Smooth muscle cell (in vitro differentiated cells): ENCODE measurements around the gene ATXN7L1. TPM values are rescaled to one million over a fixed set of nuclear protein-coding genes. Genes with fewer than 3 reads are reported as not detected.

ENCODE experiments used
- DNase-seq: peaks from one replicate; lab custom pipeline; 2025; ENCODE audit not compliant: unreplicated experiment; lab: John Stamatoyannopoulos, UW
- H2AFZ ChIP-seq: fragments of 200-600 bp; sonication (generic); 2 replicates; pipeline ENCODE4 v1.6.0; 2016; ENCODE audit warnings: antibody characterized with exemption, low read depth, mild to moderate bottlenecking
- H3F3A ChIP-seq: fragments of 200-600 bp; sonication (generic); 2 replicates; pipeline ENCODE4 v1.6.0; 2017; ENCODE audit warnings: antibody characterized with exemption, low read depth
- H3K27ac ChIP-seq: fragments of 200-600 bp; sonication (generic); 2 replicates; pipeline ENCODE4 v1.5.1; 2016; ENCODE audit warnings: low read depth, mild to moderate bottlenecking
- H3K27me3 ChIP-seq: fragments of 200-600 bp; sonication (generic); 2 replicates; pipeline ENCODE4 v1.6.1; 2016; ENCODE audit warnings: low read depth, mild to moderate bottlenecking
- H3K36me3 ChIP-seq: fragments of 200-600 bp; sonication (generic); 2 replicates; pipeline ENCODE4 v1.5.1; 2016; ENCODE audit warnings: low read depth
- H3K4me1 ChIP-seq: fragments of 200-600 bp; sonication (generic); 2 replicates; pipeline ENCODE4 v1.5.1; 2016; ENCODE audit warnings: low read depth
- H3K4me2 ChIP-seq: fragments of 200-600 bp; sonication (generic); 2 replicates; pipeline ENCODE4 v1.6.0; 2016; ENCODE audit warnings: mild to moderate bottlenecking
- H3K4me3 ChIP-seq: fragments of 200-600 bp; sonication (generic); 2 replicates; pipeline ENCODE4 v1.5.1; 2016; ENCODE audit warnings: mild to moderate bottlenecking
- H3K79me2 ChIP-seq: fragments of 200-600 bp; sonication (generic); 2 replicates; pipeline ENCODE4 v1.6.0; 2016; ENCODE audit warnings: low read depth, mild to moderate bottlenecking
- H3K9ac ChIP-seq: fragments of 200-600 bp; sonication (generic); 2 replicates; pipeline ENCODE4 v1.6.0; 2016; ENCODE audit warnings: low read depth
- H3K9me3 ChIP-seq: fragments of 200-600 bp; sonication (generic); replicated peaks from 2 replicates; pipeline ENCODE4 v1.5.1; 2016; ENCODE audit warnings: low read depth
- H4K20me1 ChIP-seq: fragments of 200-600 bp; sonication (generic); 2 replicates; pipeline ENCODE4 v1.6.0; 2016; ENCODE audit warnings: low read depth
- CTCF ChIP-seq: fragments of 200-600 bp; sonication (generic); IDR thresholded peaks from 2 replicates; pipeline ENCODE4 v1.5.1; 2017; ENCODE audit warnings: borderline replicate concordance, mild to moderate bottlenecking, antibody characterized with exemption; ENCODE audit not compliant: insufficient read depth, poor library complexity, severe bottlenecking
- WGBS: methylation state at CpG from one replicate; pipeline ENCODE4 v1.1.7; 2016; ENCODE audit warnings: low lambda C conversion rate; 5-methylcytosine and 5-hydroxymethylcytosine counted together
- polyA plus RNA-seq: library from polyadenylated mRNA; unstranded; fragments of >200 nt; fragmentation: Nextera tagmentation; extraction: Ambion mirVana; gene quantifications from 2 replicates; pipeline ENCODE4 v1.2.1, GENCODE V29; 2016
- total RNA-seq: library from RNA; depleted of rRNA; stranded (reverse); fragments of >200 nt; gene quantifications from 2 replicates; pipeline ENCODE4 v1.2.3, GENCODE V29; 2014

Gene ATXN7L1
- total and polyA plus RNA-seq, 2 experiments from 2014 or later = 3.3 to 4.4 TPM

GRCh38 chr7:105708763-105709080 lies 167.7 kb downstream of the ATXN7L1 start:
- DNase-seq = no peak
- H3K27me3 ChIP-seq = no peaks in the 10 kb centered on the region
- no peak overlapping the region for H3K27ac ChIP-seq
- H3K4me2 ChIP-seq = no peak overlapping the region
- H3K4me3 ChIP-seq = no peak overlapping the region
- no peaks in the 10 kb centered on the region for H3K79me2 ChIP-seq
- H3K9ac ChIP-seq = no peak overlapping the region
- 96% methylated on average over 4 of the region's 4 CpGs for WGBS
- H3K4me1 ChIP-seq = no peaks in the 10 kb centered on the region
- peaks cover 7% of the 10 kb centered on the region for H4K20me1 ChIP-seq
- no peak overlapping the region for H2AFZ ChIP-seq
- H3K9me3 ChIP-seq = no peaks in the 10 kb centered on the region
- H3F3A ChIP-seq = no peaks in the 10 kb centered on the region
- TF ChIP-seq CTCF = no peak
- H3K36me3 ChIP-seq = no peaks in the 10 kb centered on the region

DNA sequence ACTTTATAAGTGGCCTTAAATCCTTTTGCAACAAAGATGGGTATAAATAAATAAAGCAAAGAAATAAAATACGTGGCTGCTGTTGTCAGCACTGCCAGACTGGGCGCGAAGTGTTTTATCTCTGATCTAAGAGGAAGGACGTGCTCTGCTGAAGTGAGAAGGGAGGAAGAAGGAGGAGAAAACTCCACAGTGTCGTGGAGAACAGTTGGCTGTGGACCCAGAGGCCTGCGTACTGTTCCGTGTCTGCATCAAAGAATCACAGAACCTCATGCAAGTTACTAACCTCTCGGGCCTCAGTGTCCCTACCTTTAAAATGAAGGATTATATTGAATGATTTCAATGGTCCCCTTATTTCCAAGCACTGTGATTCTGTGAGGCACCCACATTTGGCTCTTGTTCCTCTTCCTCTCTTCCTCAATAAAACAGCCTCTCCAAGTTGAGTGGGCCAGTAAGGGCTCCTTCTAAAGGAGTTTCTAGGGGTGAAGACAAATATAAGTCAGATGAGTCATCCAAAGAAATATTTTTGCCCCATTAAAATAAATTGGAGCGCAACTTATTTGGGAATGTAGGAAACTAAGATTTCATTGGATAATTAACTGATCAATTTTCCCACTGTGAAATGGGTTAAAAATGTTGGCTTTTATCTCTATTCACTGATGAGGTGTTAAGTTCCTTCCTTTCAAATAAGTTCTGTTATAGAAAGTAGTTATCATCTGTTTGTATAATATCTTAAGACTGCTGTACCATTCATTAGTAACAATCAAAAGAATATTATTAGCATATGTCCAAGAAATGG lies 168.2 kb downstream of the ATXN7L1 start:
- no peak overlapping the region for H3K4me3 ChIP-seq
- peaks cover 6% of the 10 kb centered on the region for H4K20me1 ChIP-seq
- H3F3A ChIP-seq = no peaks in the 10 kb centered on the region
- H2AFZ ChIP-seq = no peak overlapping the region
- no peaks in the 10 kb centered on the region for H3K4me1 ChIP-seq
- no peak overlapping the region for H3K4me2 ChIP-seq
- no peaks in the 10 kb centered on the region for H3K36me3 ChIP-seq
- H3K79me2 ChIP-seq = no peaks in the 10 kb centered on the region
- WGBS = 78% methylated on average over 9 of the region's 9 CpGs
- no peak for TF ChIP-seq CTCF
- no peak overlapping the region for H3K9ac ChIP-seq
- DNase-seq = no peak
- H3K27ac ChIP-seq = no peak overlapping the region
- no peaks in the 10 kb centered on the region for H3K9me3 ChIP-seq
- H3K27me3 ChIP-seq = no peaks in the 10 kb centered on the region

DNA sequence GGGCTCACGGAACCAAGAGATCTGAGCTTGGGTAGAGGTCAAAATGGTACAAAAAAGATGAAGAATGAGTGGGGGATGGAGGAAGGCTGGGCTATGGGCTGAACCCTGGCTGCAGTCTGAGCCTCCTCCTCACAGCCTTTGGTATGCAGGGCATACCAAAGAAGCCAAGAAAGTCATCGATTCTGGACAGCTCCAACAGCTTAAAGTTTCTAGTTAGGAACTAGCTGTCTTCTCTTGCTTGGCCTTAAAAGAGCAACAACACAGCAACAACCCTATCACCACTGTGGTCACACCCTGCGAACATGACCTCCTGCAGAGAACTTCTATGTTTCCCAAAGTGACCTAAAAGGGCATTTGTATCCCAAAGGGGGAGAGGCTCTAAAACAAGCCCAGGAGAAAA lies 169.0 kb downstream of the ATXN7L1 start:
- WGBS = 76% methylated on average over 3 of the region's 3 CpGs
- H3K36me3 ChIP-seq = no peaks in the 10 kb centered on the region
- H2AFZ ChIP-seq = no peak overlapping the region
- no peaks in the 10 kb centered on the region for H3K79me2 ChIP-seq
- DNase-seq = no peak
- H3F3A ChIP-seq = no peaks in the 10 kb centered on the region
- H3K27me3 ChIP-seq = no peaks in the 10 kb centered on the region
- TF ChIP-seq CTCF = no peak
- H3K27ac ChIP-seq = no peak overlapping the region
- no peaks in the 10 kb centered on the region for H3K9me3 ChIP-seq
- no peaks in the 10 kb centered on the region for H3K4me1 ChIP-seq
- H3K9ac ChIP-seq = no peak overlapping the region
- peaks cover 6% of the 10 kb centered on the region for H4K20me1 ChIP-seq
- H3K4me3 ChIP-seq = no peak overlapping the region
- H3K4me2 ChIP-seq = no peak overlapping the region

DNA sequence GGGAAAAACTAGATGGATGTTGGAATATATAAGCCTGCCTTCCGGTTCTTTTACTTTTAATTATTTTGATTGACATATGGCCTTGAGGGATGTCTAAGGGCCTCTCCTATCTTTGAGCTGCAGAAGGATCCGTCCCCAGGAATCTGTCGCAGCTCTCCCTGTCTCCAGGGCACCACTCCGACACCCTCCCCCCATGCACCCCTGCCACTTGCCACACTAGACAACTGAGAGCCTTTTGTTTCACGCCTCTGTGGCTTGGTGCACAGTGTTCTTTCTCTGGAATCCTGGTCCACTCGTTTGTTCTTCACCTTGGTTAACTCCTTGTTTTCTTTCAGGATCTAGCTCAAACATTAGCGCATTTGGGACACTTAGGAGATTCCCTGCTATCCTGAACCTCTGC lies 171.0 kb downstream of the ATXN7L1 start:
- Histone ChIP-seq H3K36me3 (no peaks in the 10 kb centered on the region), H3K4me3 (no peak overlapping the region), H3K79me2 (no peaks in the 10 kb centered on the region), H3F3A (no peaks in the 10 kb centered on the region), H4K20me1 (peaks cover 6% of the 10 kb centered on the region), H2AFZ (no peak overlapping the region), H3K27ac (no peak overlapping the region), H3K4me2 (no peak overlapping the region), H3K4me1 (no peaks in the 10 kb centered on the region), H3K9ac (no peak overlapping the region), H3K27me3 (no peaks in the 10 kb centered on the region), H3K9me3 (no peaks in the 10 kb centered on the region)
- WGBS = 82% methylated on average over 7 of the region's 7 CpGs
- no peak for DNase-seq
- TF ChIP-seq CTCF = no peak
